Mesendoderm (in vitro differentiated cells): ENCODE measurements around the gene NEURL1B.

Source experiments
- DNase-seq: peaks from one replicate; pipeline ENCODE4 v3.0.0; 2013
- H2AK5ac ChIP-seq: 2 replicates; pipeline ENCODE4 v1.6.1; 2013; ENCODE audit warnings: low read length, inconsistent platforms
- H2BK120ac ChIP-seq: 2 replicates; pipeline ENCODE4 v1.6.1; 2013; ENCODE audit warnings: low read depth, mild to moderate bottlenecking, low read length, moderate library complexity, mixed read lengths
- H2BK15ac ChIP-seq: replicated peaks from 2 replicates; pipeline ENCODE4 v1.6.1; 2013; ENCODE audit warnings: low read depth, mild to moderate bottlenecking, moderate library complexity
- H2BK5ac ChIP-seq: 2 replicates; pipeline ENCODE4 v1.6.1; 2013; ENCODE audit warnings: low read length, inconsistent platforms
- H3K18ac ChIP-seq: 2 replicates; pipeline ENCODE4 v1.6.1; 2013; ENCODE audit warnings: mild to moderate bottlenecking, low read length, mixed read lengths
- H3K23ac ChIP-seq: one replicate; pipeline ENCODE4 v1.6.1; 2013; ENCODE audit warnings: low read length
- H3K27ac ChIP-seq: 2 replicates; pipeline ENCODE4 v1.5.1; 2013; ENCODE audit warnings: low read depth, mild to moderate bottlenecking, inconsistent platforms, low read length, moderate library complexity
- H3K27me3 ChIP-seq: 2 replicates; pipeline ENCODE4 v1.6.1; 2013; ENCODE audit warnings: low read length, control low read depth, mild to moderate bottlenecking, inconsistent platforms; ENCODE audit not compliant: insufficient read depth, poor library complexity
- H3K36me3 ChIP-seq: 2 replicates; pipeline ENCODE4 v1.6.1; 2013; ENCODE audit warnings: low read length, inconsistent platforms; ENCODE audit not compliant: control insufficient read depth, insufficient read depth
- H3K4ac ChIP-seq: one replicate; pipeline ENCODE4 v1.6.1; 2013; ENCODE audit warnings: low read depth, mild to moderate bottlenecking, low read length, moderate library complexity
- H3K4me1 ChIP-seq: 2 replicates; pipeline ENCODE4 v1.6.1; 2013; ENCODE audit warnings: low read depth, low read length, inconsistent platforms; ENCODE audit not compliant: control insufficient read depth
- H3K4me2 ChIP-seq: 2 replicates; pipeline ENCODE4 v1.6.1; 2013; ENCODE audit warnings: low read length
- H3K4me3 ChIP-seq: 2 replicates; pipeline ENCODE4 v1.5.1; 2013; ENCODE audit warnings: mild to moderate bottlenecking, low read length
- H3K56ac ChIP-seq: one replicate; pipeline ENCODE4 v1.6.1; 2013; ENCODE audit warnings: low read length
- H3K79me1 ChIP-seq: 2 replicates; pipeline ENCODE4 v1.6.1; 2013; ENCODE audit warnings: low read length, inconsistent platforms
- H3K79me2 ChIP-seq: 2 replicates; pipeline ENCODE4 v1.6.1; 2013; ENCODE audit warnings: mild to moderate bottlenecking, low read length; ENCODE audit not compliant: control insufficient read depth, insufficient read depth
- H3K9ac ChIP-seq: 2 replicates; pipeline ENCODE4 v1.6.1; 2013; ENCODE audit warnings: low read length, inconsistent platforms
- H4K5ac ChIP-seq: one replicate; pipeline ENCODE4 v1.6.1; 2013; ENCODE audit warnings: low read length
- H4K8ac ChIP-seq: one replicate; pipeline ENCODE4 v1.6.1; 2013; ENCODE audit warnings: low read depth, mild to moderate bottlenecking, control low read depth, low read length, moderate library complexity
- WGBS: extraction: QIAGEN DNeasy Blood & Tissue Kit; methylation state at CpG from one replicate; pipeline ENCODE4 v1.1.7; 2013; ENCODE audit warnings: low lambda C conversion rate, missing lambda C conversion rate; ENCODE audit not compliant: insufficient coverage; ENCODE audit errors: extremely low coverage; 5-methylcytosine and 5-hydroxymethylcytosine counted together

Gene NEURL1B

DNA sequence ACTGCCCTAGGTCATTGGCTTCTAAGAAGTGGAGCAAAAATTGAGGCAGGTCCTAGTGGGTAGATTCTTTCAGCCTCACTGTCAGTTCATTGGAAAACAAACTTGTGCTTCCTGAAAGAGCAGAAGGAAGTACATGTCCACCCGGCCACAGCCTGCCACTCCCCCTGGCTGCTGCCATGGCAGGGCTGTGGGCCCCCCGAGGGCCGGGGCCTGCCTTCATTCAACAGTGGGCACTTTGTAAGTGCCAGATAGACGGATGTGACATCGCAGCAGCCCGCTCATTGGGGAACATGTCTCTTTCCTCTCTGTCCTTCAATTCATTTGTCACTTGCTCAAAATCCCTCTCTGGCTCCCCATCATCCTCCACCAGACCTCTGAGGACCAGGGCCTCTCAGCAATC is 20.6 kb upstream of the NEURL1B start:
- H4K5ac ChIP-seq: no peak overlapping the region
- no peak overlapping the region for H3K18ac ChIP-seq
- no peaks in the 10 kb centered on the region for H3K79me2 ChIP-seq
- no peak overlapping the region for H2BK5ac ChIP-seq
- no peak overlapping the region for H2BK15ac ChIP-seq
- no peak overlapping the region for H3K4ac ChIP-seq
- no peak overlapping the region for H4K8ac ChIP-seq
- no peak overlapping the region for H3K56ac ChIP-seq
- no peak for DNase-seq
- H3K23ac ChIP-seq: no peak overlapping the region
- H3K27me3 ChIP-seq: no peaks in the 10 kb centered on the region
- no peaks in the 10 kb centered on the region for H3K4me1 ChIP-seq
- H3K36me3 ChIP-seq: no peaks in the 10 kb centered on the region
- H2AK5ac ChIP-seq: no peak overlapping the region
- H3K4me3 ChIP-seq: no peak overlapping the region
- no peak overlapping the region for H2BK120ac ChIP-seq
- no peak overlapping the region for H3K9ac ChIP-seq
- no CpG with 5 or more reads among the region's 6 CpGs for WGBS
- no peaks in the 10 kb centered on the region for H3K79me1 ChIP-seq
- no peak overlapping the region for H3K27ac ChIP-seq
- no peak overlapping the region for H3K4me2 ChIP-seq

DNA sequence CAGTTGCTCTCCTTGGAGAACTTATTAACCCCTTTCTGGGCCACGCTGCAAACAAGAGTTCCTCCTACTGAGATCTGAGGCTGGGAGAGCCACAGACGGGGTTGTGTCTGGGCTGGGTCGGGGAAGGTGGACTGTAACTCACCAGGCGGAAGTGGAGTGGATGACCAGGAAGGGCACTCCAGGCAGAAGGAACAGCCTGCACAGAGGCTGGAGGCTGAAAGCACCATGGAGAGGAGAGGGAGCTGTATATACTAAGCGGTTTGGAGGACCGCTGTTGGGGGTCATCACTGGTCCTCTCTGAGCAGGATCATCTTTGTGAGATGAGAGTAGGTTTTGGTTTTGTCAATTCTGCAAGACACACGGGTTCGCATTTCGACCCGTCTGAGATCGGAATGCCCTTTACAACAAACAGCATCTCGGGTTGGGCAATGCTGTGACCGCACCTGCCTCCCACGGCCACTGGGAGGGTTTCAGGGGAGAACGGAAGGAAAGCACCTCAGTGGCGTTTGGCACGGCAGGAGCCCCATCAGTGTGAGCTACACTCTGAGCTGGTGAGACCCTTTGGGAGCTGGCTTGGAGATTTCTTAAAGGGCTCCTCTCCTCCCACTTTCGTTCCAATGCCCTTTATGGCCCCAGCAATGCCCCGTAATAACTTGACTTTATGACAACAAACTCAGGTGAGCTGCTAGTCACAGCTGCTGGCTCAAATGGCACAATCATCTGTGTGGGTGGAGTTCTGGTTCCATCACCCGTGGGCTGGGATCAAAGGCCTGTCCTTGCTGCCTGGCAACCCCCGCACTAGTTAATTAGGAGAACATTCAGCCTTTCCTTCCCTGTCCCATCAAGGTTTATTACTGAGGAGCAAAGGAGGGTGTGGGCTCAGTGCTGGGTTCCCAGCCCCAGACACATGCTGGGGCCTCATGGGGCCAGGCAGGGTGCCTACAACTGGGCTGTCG is 18.7 kb upstream of the NEURL1B start:
- Histone ChIP-seq H3K4me1 (no peaks in the 10 kb centered on the region), H2BK120ac (no peak overlapping the region), H2AK5ac (no peak overlapping the region), H3K36me3 (no peaks in the 10 kb centered on the region), H2BK5ac (no peak overlapping the region), H3K4me3 (no peak overlapping the region), H3K18ac (no peak overlapping the region), H4K8ac (no peak overlapping the region), H3K79me2 (no peaks in the 10 kb centered on the region), H3K79me1 (no peaks in the 10 kb centered on the region), H2BK15ac (no peak overlapping the region), H3K9ac (no peak overlapping the region), H3K4me2 (no peak overlapping the region), H3K56ac (no peak overlapping the region), H3K27me3 (no peaks in the 10 kb centered on the region), H3K4ac (no peak overlapping the region), H4K5ac (no peak overlapping the region), H3K27ac (no peak overlapping the region), H3K23ac (no peak overlapping the region)
- DNase-seq: peak; percentile 32
- no CpG with 5 or more reads among the region's 22 CpGs for WGBS

DNA sequence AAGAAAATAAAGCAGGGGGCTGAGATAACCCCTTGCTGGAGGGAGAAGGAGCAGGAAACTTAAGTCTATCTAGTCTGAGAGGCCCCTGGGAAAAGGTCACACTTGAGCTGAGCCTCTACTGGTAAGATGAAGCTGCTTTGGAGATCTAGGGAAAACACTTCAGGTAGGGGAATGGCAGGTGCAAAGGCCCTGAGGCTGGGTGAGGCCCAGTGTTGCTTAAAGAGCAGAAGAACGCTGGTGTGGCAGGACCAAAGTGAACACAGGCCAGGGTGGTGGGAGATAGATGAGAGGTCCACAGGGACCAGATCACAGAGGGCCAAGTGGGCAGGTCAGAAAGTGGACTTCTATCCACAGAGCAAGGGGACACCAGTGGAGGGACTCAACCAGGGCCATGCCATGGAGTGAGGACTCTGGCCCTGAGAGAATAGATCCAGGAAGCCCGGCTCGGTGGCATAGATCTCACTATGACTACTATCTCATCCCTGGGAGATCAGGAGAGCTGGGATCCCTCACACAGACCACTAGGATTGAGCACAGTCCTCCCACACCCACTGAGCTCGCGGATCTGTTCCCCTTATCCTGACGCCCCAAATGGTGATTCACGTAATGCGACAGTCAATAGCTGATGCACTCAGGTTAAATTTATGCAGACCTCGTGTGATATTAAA is 17.6 kb upstream of the NEURL1B start:
- DNase-seq: peak; percentile 17
- H3K9ac ChIP-seq: no peak overlapping the region
- H4K8ac ChIP-seq: no peak overlapping the region
- WGBS: no CpG with 5 or more reads among the region's 9 CpGs
- H3K23ac ChIP-seq: peak overlapping the region; percentile 6
- no peak overlapping the region for H2AK5ac ChIP-seq
- no peak overlapping the region for H3K27ac ChIP-seq
- H3K79me2 ChIP-seq: no peaks in the 10 kb centered on the region
- no peaks in the 10 kb centered on the region for H3K4me1 ChIP-seq
- no peaks in the 10 kb centered on the region for H3K79me1 ChIP-seq
- H2BK15ac ChIP-seq: no peak overlapping the region
- no peak overlapping the region for H3K18ac ChIP-seq
- no peaks in the 10 kb centered on the region for H3K36me3 ChIP-seq
- H3K4me3 ChIP-seq: no peak overlapping the region
- H3K56ac ChIP-seq: no peak overlapping the region
- H3K4me2 ChIP-seq: no peak overlapping the region
- no peak overlapping the region for H2BK5ac ChIP-seq
- H4K5ac ChIP-seq: no peak overlapping the region
- H2BK120ac ChIP-seq: no peak overlapping the region
- no peak overlapping the region for H3K4ac ChIP-seq
- no peaks in the 10 kb centered on the region for H3K27me3 ChIP-seq

DNA sequence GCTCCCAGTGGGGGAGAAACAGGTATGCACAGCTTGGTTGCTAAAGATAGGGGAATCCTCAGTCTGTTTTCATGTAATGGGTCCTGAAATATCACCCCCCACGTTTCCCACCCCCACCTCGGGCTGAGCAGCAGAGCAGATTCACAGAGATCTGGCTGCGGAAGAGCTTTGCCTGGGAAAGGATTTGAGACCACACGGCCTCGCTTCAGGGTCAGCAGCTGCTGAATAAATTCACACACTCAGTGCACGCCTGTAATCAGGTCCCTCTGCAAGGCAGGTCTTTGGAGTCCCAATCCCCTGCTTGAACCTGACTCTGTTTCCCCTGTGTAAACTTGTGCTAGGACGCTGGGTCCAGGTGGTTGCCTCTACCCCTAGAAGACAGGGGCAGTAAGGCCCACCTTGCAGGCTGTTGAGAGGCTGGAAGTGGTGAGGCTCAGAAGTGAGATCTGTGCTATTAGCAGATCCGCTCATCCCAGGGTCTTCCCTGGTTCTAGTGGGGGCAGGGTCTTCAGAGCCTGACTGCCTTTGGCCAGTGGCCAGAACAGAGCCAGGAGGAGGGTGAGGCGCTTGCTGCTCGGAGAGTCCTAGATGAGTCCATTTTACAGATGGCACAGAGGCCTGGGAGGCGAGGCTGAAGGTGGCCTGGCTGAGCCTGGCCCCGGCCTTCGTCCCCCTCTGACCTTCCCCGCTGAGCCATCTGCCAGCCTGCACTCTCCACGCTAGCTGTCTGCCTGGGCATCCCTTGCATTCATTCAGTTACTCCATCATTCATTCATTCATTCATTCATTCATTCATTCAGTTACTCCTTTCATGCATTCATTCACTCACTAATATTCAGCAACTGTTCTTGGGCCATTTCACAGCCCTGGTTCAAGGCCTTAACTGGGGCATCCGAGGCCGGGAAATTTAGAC is 16.7 kb upstream of the NEURL1B start:
- Histone ChIP-seq H4K5ac (no peak overlapping the region), H3K27me3 (no peaks in the 10 kb centered on the region), H2BK120ac (no peak overlapping the region), H2BK15ac (no peak overlapping the region), H3K36me3 (no peaks in the 10 kb centered on the region), H2BK5ac (no peak overlapping the region), H3K79me2 (no peaks in the 10 kb centered on the region), H3K27ac (no peak overlapping the region), H3K4ac (no peak overlapping the region), H3K4me3 (no peak overlapping the region), H4K8ac (no peak overlapping the region), H3K56ac (no peak overlapping the region), H3K79me1 (no peaks in the 10 kb centered on the region), H3K4me1 (no peaks in the 10 kb centered on the region), H3K23ac (no peak overlapping the region), H3K9ac (no peak overlapping the region), H3K18ac (no peak overlapping the region), H3K4me2 (no peak overlapping the region), H2AK5ac (no peak overlapping the region)
- no peak for DNase-seq
- WGBS: no CpG with 5 or more reads among the region's 17 CpGs

DNA sequence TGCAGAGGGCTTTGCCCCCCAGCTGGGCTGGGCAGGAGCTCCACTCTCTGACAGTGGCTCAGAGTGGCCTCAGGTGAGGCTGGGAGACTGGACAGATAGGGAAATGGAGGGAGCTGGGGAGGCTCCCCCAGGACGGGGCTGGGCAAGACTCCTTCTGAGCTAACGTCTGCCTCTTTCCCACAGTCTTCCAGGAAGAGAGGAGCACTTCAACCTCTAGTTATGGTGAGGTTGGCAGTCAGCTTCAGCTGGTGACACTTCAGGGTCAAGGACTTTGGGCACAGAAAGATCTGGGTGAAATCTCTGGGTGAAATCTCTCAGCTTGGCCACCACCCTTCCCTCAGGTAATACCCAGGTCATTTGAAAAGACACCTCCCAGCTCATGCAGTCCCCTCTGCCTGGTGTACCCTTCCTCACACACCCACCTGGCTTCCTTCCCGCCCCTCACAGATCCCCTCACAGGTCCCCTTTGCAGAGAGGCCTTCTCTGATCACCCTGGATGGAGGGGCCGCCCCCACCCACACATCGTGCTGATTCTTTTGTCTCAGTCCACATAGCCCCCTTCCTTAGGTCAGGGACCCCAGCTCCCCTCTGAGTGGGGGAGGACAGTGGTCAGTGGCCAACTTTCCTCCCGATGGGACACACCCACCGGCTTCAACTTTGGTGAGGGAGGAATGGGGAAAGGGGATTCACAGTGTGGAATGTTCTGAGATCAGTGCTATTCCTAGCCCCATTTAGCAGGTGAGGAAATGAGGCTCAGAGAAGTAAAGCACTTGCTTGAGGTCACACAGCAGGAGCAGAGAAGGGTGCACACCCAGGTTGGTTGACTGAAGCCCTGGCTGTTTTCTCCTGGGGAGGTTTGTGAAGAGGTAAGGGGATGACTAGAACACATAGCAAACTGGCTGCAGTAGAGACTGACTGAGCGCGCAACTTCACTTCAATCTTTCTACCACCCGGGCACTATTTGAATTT is 15.8 kb upstream of the NEURL1B start:
- no peaks in the 10 kb centered on the region for H3K36me3 ChIP-seq
- no peak overlapping the region for H3K56ac ChIP-seq
- H3K4me3 ChIP-seq: no peak overlapping the region
- no peaks in the 10 kb centered on the region for H3K79me2 ChIP-seq
- no peak overlapping the region for H2BK120ac ChIP-seq
- no peak overlapping the region for H2BK15ac ChIP-seq
- no CpG with 5 or more reads among the region's 10 CpGs for WGBS
- H3K23ac ChIP-seq: no peak overlapping the region
- H2AK5ac ChIP-seq: no peak overlapping the region
- no peak overlapping the region for H2BK5ac ChIP-seq
- H4K5ac ChIP-seq: no peak overlapping the region
- no peak overlapping the region for H3K9ac ChIP-seq
- H3K18ac ChIP-seq: no peak overlapping the region
- no peaks in the 10 kb centered on the region for H3K27me3 ChIP-seq
- no peak overlapping the region for H3K4ac ChIP-seq
- no peaks in the 10 kb centered on the region for H3K79me1 ChIP-seq
- DNase-seq: no peak
- no peak overlapping the region for H4K8ac ChIP-seq
- H3K4me1 ChIP-seq: no peaks in the 10 kb centered on the region
- no peak overlapping the region for H3K4me2 ChIP-seq
- no peak overlapping the region for H3K27ac ChIP-seq
